D721Med (cell line): ENCODE measurements around the gene GALNT8.

ENCODE experiments used
- DNase-seq: peaks from one replicate; pipeline ENCODE4 v3.0.0; 2011; ENCODE audit warnings: low spot score; ENCODE audit not compliant: insufficient read length
- FAIRE-seq: peaks from 2 replicates; lab custom pipeline; 2011; peaks lifted over from hg19 to GRCh38; lab: Jason Lieb, UNC
- TF ChIP-seq, protein P1 (sequence below): IDR thresholded peaks from 2 replicates; pipeline ENCODE4 v1.5.1; 2012; ENCODE audit warnings: mild to moderate bottlenecking, control low read depth; ENCODE audit not compliant: insufficient read depth; ENCODE audit errors: missing control alignments

The GALNT8 gene

DNA sequence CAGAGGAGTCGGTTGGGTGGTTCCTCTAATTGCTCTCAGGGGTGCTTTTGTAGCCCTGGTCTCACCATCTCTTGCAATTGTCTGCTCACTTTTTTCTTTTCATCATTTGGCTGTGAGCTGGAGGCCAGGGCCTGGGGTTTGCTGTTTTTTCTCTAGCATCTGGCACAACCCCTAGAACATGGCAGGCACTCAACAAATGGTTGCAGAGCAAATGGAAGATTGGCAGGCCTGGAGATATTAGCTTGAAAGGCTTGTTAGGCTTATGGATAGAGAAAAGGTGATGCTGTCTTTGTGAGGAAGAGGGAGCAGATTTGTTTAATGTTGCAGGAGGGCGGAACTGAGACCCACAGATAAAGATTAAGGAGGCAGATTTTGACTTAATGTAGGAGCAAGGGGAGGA is 47.0 kb downstream of the GALNT8 start:
- TF ChIP-seq, protein P1, sequence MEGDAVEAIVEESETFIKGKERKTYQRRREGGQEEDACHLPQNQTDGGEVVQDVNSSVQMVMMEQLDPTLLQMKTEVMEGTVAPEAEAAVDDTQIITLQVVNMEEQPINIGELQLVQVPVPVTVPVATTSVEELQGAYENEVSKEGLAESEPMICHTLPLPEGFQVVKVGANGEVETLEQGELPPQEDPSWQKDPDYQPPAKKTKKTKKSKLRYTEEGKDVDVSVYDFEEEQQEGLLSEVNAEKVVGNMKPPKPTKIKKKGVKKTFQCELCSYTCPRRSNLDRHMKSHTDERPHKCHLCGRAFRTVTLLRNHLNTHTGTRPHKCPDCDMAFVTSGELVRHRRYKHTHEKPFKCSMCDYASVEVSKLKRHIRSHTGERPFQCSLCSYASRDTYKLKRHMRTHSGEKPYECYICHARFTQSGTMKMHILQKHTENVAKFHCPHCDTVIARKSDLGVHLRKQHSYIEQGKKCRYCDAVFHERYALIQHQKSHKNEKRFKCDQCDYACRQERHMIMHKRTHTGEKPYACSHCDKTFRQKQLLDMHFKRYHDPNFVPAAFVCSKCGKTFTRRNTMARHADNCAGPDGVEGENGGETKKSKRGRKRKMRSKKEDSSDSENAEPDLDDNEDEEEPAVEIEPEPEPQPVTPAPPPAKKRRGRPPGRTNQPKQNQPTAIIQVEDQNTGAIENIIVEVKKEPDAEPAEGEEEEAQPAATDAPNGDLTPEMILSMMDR: no peak
- DNase-seq (no peak), FAIRE-seq (no peak)

DNA sequence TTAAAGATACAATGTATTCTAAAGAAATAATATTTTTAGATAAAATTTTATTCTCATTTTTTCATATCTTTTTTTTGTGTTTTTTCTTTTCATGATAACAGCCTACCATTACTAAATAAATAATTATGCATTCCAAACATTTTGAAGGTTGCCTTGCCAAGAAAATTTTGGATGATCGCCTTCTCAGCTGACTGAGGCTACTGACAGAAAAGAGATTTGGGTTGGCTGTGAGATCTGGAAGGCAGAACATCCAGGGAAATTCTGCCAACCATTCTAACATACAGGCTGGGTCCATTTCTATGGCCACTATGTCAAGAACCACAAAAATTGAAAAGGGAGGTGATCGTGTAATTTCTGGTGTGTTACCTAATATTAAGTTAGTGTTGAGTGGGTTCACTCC is 48.1 kb downstream of the GALNT8 start:
- FAIRE-seq (no peak), DNase-seq (no peak)
- TF ChIP-seq, protein P1: no peak

DNA sequence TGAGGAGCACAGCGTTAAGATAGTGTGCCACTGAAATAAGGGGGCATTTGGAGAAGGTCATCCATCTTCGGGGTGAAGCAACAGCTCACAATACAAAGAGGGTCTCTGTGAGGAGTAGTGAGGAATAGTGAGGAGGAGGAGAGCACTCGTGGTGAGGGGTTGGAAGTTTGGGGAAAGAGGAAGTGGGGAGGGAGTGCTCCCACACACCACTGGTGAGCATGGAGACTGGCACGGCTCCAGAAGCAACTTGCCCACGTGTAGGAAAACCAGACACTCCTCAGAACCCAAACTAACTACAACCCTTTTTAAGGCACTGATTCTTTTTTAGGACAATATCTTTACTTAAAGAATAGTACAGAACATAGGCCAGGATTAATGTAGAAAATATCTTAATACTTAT is 48.9 kb downstream of the GALNT8 start:
- TF ChIP-seq, protein P1: no peak
- FAIRE-seq (no peak), DNase-seq (no peak)

DNA sequence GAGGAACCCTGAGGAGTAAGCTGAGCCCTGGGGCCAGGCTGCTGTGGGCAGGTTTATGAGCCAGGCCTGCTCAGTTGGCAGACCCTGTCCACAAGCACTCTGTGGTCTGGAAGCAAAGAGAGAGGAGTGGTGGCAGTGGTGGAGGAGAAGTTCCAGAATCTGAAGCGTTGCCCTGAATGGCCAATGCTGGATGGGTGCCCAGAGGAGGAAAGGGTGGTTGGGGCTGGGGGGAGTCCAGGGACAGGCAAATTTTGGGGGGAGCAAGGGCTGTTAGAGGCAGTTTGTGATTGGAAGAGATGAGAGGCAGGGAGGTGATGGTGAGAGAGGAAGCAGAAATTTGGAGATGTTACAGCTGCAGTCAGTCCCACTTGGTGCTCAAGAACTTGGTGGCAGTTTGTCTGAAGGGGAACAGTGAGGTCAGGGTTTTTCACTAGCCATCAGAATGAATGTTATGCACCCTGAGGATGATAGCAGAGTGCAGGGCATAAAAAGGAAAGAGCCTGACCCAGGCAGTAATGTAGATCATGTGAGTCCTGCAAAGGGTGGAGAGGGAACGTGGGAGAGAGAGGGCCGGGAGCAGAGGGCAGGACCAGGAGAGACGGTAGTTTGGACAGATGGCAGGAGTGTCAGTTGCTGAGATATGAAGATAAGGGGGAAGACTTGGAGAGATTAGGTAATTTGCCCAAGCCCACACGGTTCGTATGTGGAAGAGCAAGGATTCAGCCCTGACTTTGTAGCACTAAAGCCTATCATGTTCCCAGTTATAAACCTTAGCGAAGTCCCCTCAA is 51.2 kb downstream of the GALNT8 start:
- no peak for FAIRE-seq
- TF ChIP-seq, protein P1: no peak
- DNase-seq: no peak

DNA sequence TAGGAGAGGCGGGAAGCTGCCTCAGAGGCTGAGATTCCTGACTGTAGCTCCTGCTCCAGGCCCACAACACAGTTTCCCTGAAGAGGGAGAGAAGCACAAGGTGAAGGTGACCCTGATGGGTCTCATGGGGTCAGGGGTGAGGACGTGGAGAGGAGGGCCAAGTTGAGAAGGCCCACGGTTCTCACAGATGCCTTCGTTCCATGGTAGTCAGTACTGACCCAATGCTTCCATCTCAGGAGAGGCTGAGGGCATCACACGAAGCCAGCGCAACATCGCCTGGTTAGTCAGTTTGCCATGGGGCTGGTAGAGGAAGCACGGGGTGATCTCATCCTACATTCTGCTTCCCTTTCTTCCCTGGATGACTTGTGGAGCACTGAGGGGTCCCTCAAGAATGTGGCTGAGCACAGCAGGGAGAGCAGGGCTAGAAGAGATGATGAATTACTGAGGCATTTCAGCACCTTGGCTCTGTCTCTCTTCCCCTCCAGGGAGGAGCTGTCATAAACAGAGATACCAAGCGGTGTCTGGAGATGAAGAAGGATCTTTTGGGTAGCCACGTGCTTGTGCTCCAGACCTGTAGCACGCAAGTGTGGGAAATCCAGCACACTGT is 51.9 kb downstream of the GALNT8 start:
- DNase-seq (no peak), FAIRE-seq (no peak)
- TF ChIP-seq, protein P1: no peak

DNA sequence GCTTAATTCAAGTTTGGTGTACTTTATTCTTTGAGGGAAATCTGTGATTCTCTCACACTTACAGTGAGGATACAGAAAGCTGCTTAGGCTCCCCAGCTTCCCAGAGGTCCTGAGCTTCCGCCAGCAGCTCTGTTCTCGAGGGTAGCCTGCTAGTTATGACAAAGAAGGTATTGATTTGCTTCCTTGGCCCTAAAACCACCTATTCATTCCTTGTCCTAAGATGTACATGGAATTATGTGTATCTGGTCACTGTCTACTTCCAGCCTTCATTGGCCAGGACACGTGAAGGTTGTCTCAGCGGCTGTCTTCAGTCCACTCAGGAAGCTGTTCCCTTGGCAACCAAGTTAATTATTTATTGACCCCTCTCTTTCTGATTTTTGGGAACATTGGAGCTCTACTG is 55.7 kb downstream of the GALNT8 start:
- no peak for DNase-seq
- FAIRE-seq: no peak
- TF ChIP-seq, protein P1: no peak

DNA sequence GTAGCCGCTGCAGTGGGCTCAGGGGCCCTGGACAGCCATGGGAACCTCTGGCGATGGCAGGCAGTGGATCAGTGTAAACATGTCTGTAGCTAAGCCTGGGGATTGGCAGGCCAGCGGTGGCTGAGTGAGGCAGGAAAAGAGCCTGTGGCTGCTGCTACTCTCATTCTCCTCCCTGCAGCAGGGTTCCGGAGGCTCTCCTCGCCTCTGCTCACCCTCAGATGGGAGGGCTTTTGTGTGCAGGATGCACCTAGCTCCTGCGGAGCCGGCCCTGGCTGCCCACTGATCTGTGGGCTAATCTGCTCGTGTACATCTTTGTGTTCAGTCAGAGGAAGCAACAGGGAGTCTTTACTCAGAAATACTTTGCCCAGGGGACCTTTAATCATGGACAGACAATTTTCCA is 59.5 kb downstream of the GALNT8 start:
- DNase-seq: no peak
- FAIRE-seq: no peak
- TF ChIP-seq, protein P1: no peak
